Vagina (tissue), 2 donors: Measurements from ENCODE around the gene HCN3.

Experiments used
- POLR2AphosphoS5 ChIP-seq, 2 donors: sonication (generic); formaldehyde crosslinking; IDR thresholded peaks; one replicate each; pipeline ENCODE4 v1.9.0; 2017; ENCODE audit warnings: antibody characterized with exemption in 2 of 2, mild to moderate bottlenecking in 2 of 2, low read depth in 1 of 2; ENCODE audit not compliant: insufficient read depth in 1 of 2
- TF ChIP-seq, protein P1 (sequence below), 3 experiments: fragments of 450-650 bp in 2 of 3; fragments of 200-600 bp in 1 of 3; sonication (generic) in 1 of 3; IDR thresholded peaks; one replicate each; pipeline ENCODE4 v1.5.1; 2017 to 2019; ENCODE audit warnings: antibody characterized with exemption in 3 of 3, mild to moderate bottlenecking in 2 of 3, moderate library complexity in 2 of 3

DNA sequence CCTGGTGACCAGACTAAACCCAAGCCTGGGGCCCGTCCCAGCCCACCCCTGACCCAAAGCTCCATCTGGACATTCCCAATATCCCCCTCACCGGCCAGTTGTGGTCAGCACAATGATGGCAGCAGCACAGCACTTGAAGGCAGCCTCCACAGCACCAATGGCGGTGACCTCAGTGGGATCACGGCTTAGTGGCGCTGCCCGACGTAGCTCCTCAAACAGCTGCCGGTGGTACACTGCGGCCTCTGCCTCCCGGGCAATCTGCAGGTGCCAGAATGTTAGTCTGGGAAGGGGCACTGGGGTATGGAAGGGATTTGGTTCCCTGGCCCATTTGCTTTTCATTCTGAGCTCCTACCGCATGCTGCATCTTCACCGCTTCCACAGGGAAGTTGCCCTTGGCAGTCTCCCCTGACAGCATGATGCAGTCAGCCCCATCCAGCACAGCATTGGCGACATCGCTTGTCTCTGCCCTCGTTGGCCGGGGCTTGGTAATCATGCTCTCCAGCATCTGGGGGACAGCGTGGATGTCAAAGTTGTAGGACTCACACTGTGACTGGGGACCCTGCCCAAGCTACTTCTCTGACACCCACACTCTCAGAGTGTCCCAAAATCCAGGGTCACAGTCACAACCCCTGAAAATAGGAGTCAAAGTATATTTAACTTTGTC lies 16.0 kb downstream of the HCN3 start:
- TF ChIP-seq, protein P1, sequence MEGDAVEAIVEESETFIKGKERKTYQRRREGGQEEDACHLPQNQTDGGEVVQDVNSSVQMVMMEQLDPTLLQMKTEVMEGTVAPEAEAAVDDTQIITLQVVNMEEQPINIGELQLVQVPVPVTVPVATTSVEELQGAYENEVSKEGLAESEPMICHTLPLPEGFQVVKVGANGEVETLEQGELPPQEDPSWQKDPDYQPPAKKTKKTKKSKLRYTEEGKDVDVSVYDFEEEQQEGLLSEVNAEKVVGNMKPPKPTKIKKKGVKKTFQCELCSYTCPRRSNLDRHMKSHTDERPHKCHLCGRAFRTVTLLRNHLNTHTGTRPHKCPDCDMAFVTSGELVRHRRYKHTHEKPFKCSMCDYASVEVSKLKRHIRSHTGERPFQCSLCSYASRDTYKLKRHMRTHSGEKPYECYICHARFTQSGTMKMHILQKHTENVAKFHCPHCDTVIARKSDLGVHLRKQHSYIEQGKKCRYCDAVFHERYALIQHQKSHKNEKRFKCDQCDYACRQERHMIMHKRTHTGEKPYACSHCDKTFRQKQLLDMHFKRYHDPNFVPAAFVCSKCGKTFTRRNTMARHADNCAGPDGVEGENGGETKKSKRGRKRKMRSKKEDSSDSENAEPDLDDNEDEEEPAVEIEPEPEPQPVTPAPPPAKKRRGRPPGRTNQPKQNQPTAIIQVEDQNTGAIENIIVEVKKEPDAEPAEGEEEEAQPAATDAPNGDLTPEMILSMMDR (IDR thresholded peaks at IDR 0.05), result no peak
- no peak for TF ChIP-seq POLR2AphosphoS5 (IDR thresholded peaks at IDR 0.05; ENCODE audit: insufficient read depth in 1 of 2, low read depth in 1 of 2)
